AG09309 (cell line): Measurements from ENCODE around the gene CDH4.

Source experiments
- DNase-seq: peaks from one replicate; pipeline ENCODE4 v3.0.0-alpha.2; 2010; ENCODE audit warnings: low read depth
- H3K4me3 ChIP-seq: 2 replicates; pipeline ENCODE4 v1.5.1; 2011; ENCODE audit warnings: mild to moderate bottlenecking, low read depth, low read length, moderate library complexity; ENCODE audit not compliant: control insufficient read depth
- TF ChIP-seq, protein P1 (sequence below): IDR thresholded peaks from 2 replicates; pipeline ENCODE4 v1.5.1; 2011; ENCODE audit warnings: mild to moderate bottlenecking, low read depth, low read length, inconsistent platforms; ENCODE audit not compliant: insufficient read depth, control insufficient read depth; ENCODE audit errors: missing control alignments

The CDH4 gene

GRCh38 chr20:61220131-61220530 is 31.9 kb upstream of the CDH4 start:
- no peak for DNase-seq
- TF ChIP-seq, protein P1, sequence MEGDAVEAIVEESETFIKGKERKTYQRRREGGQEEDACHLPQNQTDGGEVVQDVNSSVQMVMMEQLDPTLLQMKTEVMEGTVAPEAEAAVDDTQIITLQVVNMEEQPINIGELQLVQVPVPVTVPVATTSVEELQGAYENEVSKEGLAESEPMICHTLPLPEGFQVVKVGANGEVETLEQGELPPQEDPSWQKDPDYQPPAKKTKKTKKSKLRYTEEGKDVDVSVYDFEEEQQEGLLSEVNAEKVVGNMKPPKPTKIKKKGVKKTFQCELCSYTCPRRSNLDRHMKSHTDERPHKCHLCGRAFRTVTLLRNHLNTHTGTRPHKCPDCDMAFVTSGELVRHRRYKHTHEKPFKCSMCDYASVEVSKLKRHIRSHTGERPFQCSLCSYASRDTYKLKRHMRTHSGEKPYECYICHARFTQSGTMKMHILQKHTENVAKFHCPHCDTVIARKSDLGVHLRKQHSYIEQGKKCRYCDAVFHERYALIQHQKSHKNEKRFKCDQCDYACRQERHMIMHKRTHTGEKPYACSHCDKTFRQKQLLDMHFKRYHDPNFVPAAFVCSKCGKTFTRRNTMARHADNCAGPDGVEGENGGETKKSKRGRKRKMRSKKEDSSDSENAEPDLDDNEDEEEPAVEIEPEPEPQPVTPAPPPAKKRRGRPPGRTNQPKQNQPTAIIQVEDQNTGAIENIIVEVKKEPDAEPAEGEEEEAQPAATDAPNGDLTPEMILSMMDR, result no peak

GRCh38 chr20:61220626-61221325 is 31.3 kb upstream of the CDH4 start:
- no peak for DNase-seq
- TF ChIP-seq, protein P1, result no peak
- no peak overlapping the region for H3K4me3 ChIP-seq

More at GRCh38 chr20:61220131-61220530, 31.9 kb upstream of the CDH4 start:
- H3K4me3 ChIP-seq, result no peak overlapping the region

GRCh38 chr20:61222699-61223098 is 29.4 kb upstream of the CDH4 start:
- TF ChIP-seq, protein P1, result no peak
- H3K4me3 ChIP-seq, result no peak overlapping the region
- no peak for DNase-seq

DNA sequence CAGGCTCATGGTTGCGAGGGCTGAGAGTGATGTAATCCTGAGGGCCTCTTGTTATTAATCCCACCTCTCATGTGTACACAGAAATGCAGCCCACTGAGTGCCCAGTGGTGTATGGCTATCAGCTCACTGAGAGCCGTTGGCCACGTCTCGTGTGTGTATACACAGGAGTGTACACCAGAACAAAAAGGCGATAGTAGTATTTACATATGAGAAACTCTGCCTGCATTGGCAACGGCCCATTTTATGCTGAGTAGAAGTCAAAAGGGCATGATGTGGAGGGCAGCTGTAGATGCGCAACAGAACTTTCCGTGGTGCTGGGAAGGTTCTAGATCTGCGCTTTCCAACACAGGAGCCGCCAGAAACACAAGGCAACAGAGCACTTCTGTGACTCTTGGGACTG is 28.9 kb upstream of the CDH4 start:
- TF ChIP-seq, protein P1, result no peak

GRCh38 chr20:61230166-61230565 is 21.9 kb upstream of the CDH4 start:
- no peak for DNase-seq
- TF ChIP-seq, protein P1, result no peak
- no peak overlapping the region for H3K4me3 ChIP-seq

More for the DNA sequence above, 28.9 kb upstream of the CDH4 start:
- no peak overlapping the region for H3K4me3 ChIP-seq
- DNase-seq, result no peak

- TF ChIP-seq, protein P1, result no peak
- H3K4me3 ChIP-seq, result no peak overlapping the region
- no peak for DNase-seq
These were observed 18.5 kb upstream of the CDH4 start for GRCh38 chr20:61233590-61233989.
